ENCODE data around the gene CAMKK2.

CAMKK2 gene

DNA sequence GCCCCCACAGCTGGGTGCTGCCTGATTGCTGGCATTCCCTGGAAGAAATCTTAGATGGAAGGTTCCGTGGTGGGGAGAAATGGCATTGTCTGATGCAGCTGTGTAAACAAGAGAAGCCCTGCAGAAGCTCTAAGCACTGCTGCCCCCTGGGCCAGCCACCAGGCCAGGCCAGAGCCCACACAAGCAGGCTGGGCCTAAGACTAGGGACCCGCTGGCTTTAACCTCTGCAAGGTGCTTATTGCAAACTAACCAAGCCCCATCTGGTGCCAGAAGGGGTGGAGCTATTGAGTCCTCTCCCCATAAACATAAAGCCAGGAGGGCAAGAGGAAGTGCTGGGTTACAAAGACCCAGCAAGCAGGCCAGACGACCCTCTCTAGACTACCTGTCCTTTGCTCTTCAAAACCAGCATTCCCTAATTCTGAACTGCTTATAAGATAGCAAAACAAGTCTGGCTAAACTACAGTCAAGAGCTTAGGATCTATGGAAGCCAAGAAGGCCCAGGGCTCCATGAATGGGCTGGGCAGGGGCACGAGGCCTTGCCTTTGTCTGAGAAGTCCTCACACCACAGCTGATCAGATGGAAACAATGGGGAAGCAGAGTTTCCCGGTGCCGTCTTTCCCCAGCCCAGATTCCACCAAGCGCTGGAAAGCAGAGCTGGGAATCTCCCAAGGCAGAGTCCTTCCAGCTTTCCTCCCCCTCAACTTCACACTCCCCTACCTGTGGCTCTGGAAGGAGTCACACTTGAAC is 57.7 kb downstream of the CAMKK2 start:
- no peaks in the 10 kb centered on the region for H3K9me3 ChIP-seq (ENCODE audit: low read length)
- no peak overlapping the region for H2AFZ ChIP-seq (ENCODE audit: low read length)
- H3K4me2 ChIP-seq (ENCODE audit: low read length), result no peak overlapping the region
- no peaks in the 10 kb centered on the region for H4K20me1 ChIP-seq (ENCODE audit: insufficient read depth, low read length)
- H3K79me2 ChIP-seq (ENCODE audit: insufficient read depth, low read length), result no peaks in the 10 kb centered on the region
- no peak overlapping the region for H3K4me3 ChIP-seq (ENCODE audit: low read depth, low read length, poor library complexity, severe bottlenecking)
- H3K9me2 ChIP-seq (ENCODE audit: low read depth, low read length), result no peaks in the 10 kb centered on the region
- H3K36me3 ChIP-seq (ENCODE audit: insufficient read depth, low read length), result peaks cover 12% of the 10 kb centered on the region; the same call in 1 of the 2 replicates
- H3K27me3 ChIP-seq (ENCODE audit: insufficient read depth, low read length), result no peaks in the 10 kb centered on the region
- peaks cover 36% of the 10 kb centered on the region for H3K4me1 ChIP-seq (ENCODE audit: insufficient read depth, low read length, severe bottlenecking)
- H3F3A ChIP-seq (ENCODE audit: insufficient read depth, low read length), result no peaks in the 10 kb centered on the region
- H3K9ac ChIP-seq (ENCODE audit: low read length), result no peak overlapping the region
- TF ChIP-seq, protein P1, sequence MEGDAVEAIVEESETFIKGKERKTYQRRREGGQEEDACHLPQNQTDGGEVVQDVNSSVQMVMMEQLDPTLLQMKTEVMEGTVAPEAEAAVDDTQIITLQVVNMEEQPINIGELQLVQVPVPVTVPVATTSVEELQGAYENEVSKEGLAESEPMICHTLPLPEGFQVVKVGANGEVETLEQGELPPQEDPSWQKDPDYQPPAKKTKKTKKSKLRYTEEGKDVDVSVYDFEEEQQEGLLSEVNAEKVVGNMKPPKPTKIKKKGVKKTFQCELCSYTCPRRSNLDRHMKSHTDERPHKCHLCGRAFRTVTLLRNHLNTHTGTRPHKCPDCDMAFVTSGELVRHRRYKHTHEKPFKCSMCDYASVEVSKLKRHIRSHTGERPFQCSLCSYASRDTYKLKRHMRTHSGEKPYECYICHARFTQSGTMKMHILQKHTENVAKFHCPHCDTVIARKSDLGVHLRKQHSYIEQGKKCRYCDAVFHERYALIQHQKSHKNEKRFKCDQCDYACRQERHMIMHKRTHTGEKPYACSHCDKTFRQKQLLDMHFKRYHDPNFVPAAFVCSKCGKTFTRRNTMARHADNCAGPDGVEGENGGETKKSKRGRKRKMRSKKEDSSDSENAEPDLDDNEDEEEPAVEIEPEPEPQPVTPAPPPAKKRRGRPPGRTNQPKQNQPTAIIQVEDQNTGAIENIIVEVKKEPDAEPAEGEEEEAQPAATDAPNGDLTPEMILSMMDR (IDR thresholded peaks at IDR 0.05; ENCODE audit: low read length), result no peak
- no peak for TF ChIP-seq EZH2 (IDR thresholded peaks at IDR 0.05; ENCODE audit: borderline replicate concordance, low read length)
- peak overlapping the region; percentile 68 for H3K27ac ChIP-seq (ENCODE audit: low read depth, low read length, poor library complexity, severe bottlenecking)

- Histone ChIP-seq H3K9me3 (ENCODE audit: low read length) (no peaks in the 10 kb centered on the region), H3K4me3 (ENCODE audit: low read depth, low read length, poor library complexity, severe bottlenecking) (no peak overlapping the region), H2AFZ (ENCODE audit: low read length) (no peak overlapping the region), H3K79me2 (ENCODE audit: insufficient read depth, low read length) (no peaks in the 10 kb centered on the region), H3K27ac (ENCODE audit: low read depth, low read length, poor library complexity, severe bottlenecking) (peak overlapping the region; percentile 68), H3K4me1 (ENCODE audit: insufficient read depth, low read length, severe bottlenecking) (peaks cover 36% of the 10 kb centered on the region), H3K9me2 (ENCODE audit: low read depth, low read length) (no peaks in the 10 kb centered on the region), H3K36me3 (ENCODE audit: insufficient read depth, low read length) (peaks cover 5% of the 10 kb centered on the region; the same call in 1 of the 2 replicates), H3F3A (ENCODE audit: insufficient read depth, low read length) (no peaks in the 10 kb centered on the region), H3K9ac (ENCODE audit: low read length) (no peak overlapping the region), H4K20me1 (ENCODE audit: insufficient read depth, low read length) (no peaks in the 10 kb centered on the region), H3K27me3 (ENCODE audit: insufficient read depth, low read length) (no peaks in the 10 kb centered on the region), H3K4me2 (ENCODE audit: low read length) (no peak overlapping the region)
- TF ChIP-seq, protein P1 (IDR thresholded peaks at IDR 0.05; ENCODE audit: low read length), result no peak
- no peak for TF ChIP-seq EZH2 (IDR thresholded peaks at IDR 0.05; ENCODE audit: borderline replicate concordance, low read length)
Measured at GRCh38 chr12:121238086-121238485, 58.4 kb downstream of the CAMKK2 start.

- H3F3A ChIP-seq (ENCODE audit: insufficient read depth, low read length), result no peaks in the 10 kb centered on the region
- no peaks in the 10 kb centered on the region for H4K20me1 ChIP-seq (ENCODE audit: insufficient read depth, low read length)
- no peak overlapping the region for H2AFZ ChIP-seq (ENCODE audit: low read length)
- TF ChIP-seq, protein P1 (IDR thresholded peaks at IDR 0.05; ENCODE audit: low read length), result no peak
- no peaks in the 10 kb centered on the region for H3K79me2 ChIP-seq (ENCODE audit: insufficient read depth, low read length)
- no peak overlapping the region for H3K4me3 ChIP-seq (ENCODE audit: low read depth, low read length, poor library complexity, severe bottlenecking)
- no peak overlapping the region for H3K4me2 ChIP-seq (ENCODE audit: low read length)
- peaks cover 11% of the 10 kb centered on the region; the same call in 1 of the 2 replicates for H3K36me3 ChIP-seq (ENCODE audit: insufficient read depth, low read length)
- no peaks in the 10 kb centered on the region for H3K27me3 ChIP-seq (ENCODE audit: insufficient read depth, low read length)
- H3K9me2 ChIP-seq (ENCODE audit: low read depth, low read length), result no peaks in the 10 kb centered on the region
- H3K9ac ChIP-seq (ENCODE audit: low read length), result no peak overlapping the region
- H3K9me3 ChIP-seq (ENCODE audit: low read length), result no peaks in the 10 kb centered on the region
- no peak overlapping the region for H3K27ac ChIP-seq (ENCODE audit: low read depth, low read length, poor library complexity, severe bottlenecking)
- H3K4me1 ChIP-seq (ENCODE audit: insufficient read depth, low read length, severe bottlenecking), result peaks cover 36% of the 10 kb centered on the region
Measured at GRCh38 chr12:121237415-121237814, 59.1 kb downstream of the CAMKK2 start.
